Stimulated activated CD8-positive, alpha-beta memory T cell treated with anti-CD3 and anti-CD28 coated beads, Interleukin-15, amount 100 ng/mL, for 1 hour (primary cell): ENCODE data around the gene PLXNA3.
"Not testable (repeated sequence)": the region's sequence is repeated elsewhere in the genome, so short reads cannot be mapped to it uniquely, and the experiment has no call there.

Experiments used
- DNase-seq: peaks from one replicate; pipeline ENCODE4 v3.0.0-alpha.2; 2020; ENCODE audit warnings: low read depth

The PLXNA3 gene

GRCh38 chrX:154478728-154479622 is 20.9 kb downstream of the PLXNA3 start, which contains the start of gene LAGE3:
Gene LAGE3, minus strand, starts transcription at chrX:154479281. Its CDS starts 366 bp downstream, at chrX:154478915.
- peak; percentile 92 for DNase-seq

- no peak for DNase-seq
Measured at GRCh38 chrX:154481195-154481594, 23.1 kb downstream of the PLXNA3 start.

DNA sequence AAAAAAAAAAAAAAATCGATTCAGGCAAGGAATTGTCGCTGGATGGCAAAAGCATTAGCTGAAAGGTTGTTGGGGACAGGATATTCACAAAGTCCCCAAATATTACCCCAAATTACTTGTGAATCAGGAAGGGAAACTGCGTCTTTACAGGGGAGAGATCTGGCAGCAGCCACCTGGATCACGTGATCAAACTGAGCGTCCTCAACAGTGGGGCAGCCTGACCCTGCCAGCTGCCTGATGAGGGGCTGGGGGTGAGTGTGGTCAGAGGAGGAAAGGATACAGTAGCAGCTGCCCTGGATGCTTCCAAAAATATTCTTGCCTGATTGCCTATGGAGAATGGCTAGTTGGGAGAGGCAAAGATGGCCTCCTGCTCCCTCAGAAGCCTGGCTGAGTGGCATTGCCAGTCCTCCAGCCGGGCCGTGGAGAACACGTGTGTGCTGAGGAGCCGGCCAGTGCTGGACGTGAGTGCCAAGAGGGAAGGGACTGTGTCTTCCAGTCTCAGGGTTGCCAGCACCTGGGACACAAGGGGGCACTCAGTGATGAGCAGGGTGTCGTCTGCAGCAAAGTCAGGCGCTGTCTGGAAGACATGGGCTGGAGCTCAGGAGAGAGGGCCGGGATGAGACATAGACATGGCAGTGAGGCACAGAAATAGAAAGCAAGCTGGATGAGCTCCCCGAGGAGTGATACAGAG is 24.0 kb downstream of the PLXNA3 start:
- no peak for DNase-seq

DNA sequence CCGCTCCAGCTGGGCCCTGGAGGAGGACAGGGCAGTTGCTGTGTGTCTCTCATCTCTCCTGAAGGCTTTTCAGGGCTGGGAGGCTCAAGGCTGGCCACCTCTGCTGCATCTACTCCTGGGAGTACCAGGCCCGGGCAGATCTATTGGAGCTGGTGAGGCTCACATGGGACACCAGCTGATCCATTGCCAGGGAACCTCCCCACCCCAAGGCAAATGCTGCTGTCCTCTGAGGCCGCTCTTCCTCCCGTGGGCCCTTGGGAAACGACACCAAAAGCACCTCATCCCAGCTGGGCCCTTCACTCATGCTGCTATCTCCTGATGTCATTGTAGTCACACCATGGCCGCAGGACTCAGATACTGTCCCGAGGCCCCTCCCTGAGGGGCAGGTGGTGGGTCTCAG is 24.7 kb downstream of the PLXNA3 start:
- no peak for DNase-seq

GRCh38 chrX:154483325-154483724 is 25.2 kb downstream of the PLXNA3 start:
- no peak for DNase-seq

DNA sequence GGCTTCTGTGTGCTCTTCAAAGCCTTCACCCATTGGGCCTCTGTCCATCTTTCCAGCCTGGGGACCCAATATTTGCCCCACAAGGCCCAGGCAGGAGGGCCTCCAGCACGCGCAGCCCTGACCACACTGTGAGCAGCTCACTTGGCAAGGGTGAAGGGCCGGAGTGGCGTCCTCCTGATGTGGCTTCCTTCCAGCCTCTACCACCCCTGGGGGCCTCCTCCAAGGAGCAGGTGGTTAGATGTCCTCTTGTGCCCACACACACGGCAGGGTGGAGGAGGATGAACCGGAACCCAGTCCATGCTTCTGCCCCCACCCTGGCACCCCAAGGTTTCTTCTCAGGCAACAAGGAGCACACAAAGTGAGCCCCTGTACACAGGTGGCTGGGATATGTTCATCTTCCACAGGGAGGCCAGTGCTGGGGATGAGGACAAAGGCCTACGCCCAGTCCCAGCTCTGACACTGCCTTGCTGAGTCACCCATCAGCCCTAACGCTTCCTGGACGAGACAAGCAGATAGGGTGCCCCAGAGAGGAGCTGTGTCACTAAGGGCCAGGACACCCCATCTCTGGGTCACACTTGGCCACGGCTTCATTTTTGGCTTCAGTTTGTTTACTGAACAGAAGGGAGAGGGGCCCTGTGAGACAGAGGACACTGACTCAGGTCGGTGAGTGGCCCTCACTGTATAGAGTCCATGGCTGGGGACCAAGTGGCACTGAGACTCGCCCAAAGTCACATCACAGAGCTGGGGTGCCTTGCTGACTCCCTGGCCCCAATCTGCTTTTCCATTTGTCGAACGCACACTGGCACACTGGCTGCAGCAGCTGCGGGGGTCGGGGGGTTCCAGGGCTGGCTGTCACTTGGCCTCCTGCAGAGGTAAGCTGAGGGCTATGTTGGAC is 26.4 kb downstream of the PLXNA3 start:
- no peak for DNase-seq

DNA sequence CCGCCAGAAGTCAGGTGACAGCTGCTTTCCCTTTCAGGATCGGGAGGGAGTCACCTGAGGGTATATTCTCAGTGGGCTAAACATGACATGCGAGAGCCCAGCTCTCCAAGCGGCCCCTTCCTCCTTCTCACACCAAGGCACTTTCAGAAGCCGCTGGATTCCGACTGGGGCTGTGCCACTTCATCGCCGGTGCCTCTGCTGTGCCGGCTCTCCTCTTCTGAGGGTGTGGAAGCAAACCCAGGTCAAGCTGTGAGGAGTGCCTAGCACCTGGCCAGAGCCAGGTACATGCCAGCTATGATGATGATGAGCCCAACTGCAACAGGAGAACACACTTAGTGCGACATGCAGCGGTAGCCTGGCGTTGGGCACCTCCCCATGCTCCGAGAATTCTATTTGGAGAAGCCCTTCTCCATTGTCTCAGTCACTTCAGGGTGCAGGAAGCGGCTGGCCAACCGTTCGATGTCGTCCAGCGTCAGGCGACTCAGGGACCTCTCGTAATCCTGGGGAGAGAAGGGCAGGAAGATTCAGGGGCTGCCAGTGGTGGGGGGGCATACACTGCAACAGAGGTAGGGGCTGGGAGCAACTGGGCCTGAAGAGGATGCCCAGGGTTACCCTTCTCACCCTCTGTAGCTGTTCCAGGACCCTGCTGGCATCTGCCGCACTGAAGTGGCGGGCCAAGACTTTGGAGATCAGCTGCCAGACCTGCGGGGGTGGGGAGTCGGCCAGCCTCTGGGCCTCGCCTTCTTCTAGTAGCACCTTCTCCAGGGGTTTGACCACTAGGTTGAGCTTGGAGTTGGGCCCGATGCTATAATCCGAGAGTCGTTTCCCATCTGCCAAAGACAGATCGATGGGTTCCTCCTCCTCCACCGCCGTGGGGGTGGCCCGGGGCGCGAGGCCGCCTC is 27.3 kb downstream of the PLXNA3 start:
- DNase-seq, result no peak

- no peak for DNase-seq
Measured at GRCh38 chrX:154486052-154486395, 27.9 kb downstream of the PLXNA3 start.

DNA sequence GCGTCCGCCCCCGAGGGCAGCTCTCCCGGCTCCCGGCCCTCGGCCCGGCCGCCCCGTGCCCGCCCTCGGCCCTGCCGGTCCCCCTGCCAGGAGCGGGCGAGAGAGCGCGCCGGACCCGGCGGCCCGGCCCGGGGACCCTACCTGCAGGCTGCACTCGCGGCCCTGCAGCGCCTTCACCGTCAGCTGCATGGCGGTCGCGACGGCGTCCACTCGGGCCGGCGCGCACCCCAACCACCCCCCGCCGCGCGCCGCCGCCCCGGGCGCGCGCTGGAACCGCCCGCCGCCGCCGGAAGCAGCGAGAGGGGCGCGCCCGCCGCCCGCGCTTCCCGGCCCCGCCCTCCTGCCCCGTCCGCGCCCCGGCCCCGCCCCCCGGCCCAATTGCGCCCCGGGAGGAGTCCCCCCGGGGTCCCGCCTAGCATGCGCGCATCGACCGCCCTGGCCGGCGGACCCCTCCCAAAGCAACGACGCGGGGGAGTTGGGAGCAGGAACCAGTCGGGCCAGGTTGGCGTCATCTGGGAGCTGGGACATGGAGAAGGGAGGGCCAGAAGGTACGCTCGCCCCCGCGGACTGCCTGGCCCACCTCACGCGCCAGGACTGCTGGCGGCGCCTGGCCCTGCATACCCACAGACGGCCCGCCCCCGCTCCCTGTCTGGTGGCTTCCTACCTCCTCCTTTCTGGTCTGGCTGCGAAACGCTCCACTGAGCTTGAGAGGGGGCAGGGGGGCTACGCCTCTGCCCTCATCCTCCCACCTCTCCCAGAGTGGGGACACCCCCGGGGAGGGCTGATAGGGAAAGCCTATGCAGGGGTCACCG is 28.5 kb downstream of the PLXNA3 start, which contains the start of gene UBL4A:
UBL4A (minus strand) TSS at position 220 of the 812 bp plus-strand sequence; CDS start at position 189, 31 bp downstream.
- DNase-seq, result no peak

GRCh38 chrX:154487518-154488290 is 29.6 kb downstream of the PLXNA3 start:
- no peak for DNase-seq

DNA sequence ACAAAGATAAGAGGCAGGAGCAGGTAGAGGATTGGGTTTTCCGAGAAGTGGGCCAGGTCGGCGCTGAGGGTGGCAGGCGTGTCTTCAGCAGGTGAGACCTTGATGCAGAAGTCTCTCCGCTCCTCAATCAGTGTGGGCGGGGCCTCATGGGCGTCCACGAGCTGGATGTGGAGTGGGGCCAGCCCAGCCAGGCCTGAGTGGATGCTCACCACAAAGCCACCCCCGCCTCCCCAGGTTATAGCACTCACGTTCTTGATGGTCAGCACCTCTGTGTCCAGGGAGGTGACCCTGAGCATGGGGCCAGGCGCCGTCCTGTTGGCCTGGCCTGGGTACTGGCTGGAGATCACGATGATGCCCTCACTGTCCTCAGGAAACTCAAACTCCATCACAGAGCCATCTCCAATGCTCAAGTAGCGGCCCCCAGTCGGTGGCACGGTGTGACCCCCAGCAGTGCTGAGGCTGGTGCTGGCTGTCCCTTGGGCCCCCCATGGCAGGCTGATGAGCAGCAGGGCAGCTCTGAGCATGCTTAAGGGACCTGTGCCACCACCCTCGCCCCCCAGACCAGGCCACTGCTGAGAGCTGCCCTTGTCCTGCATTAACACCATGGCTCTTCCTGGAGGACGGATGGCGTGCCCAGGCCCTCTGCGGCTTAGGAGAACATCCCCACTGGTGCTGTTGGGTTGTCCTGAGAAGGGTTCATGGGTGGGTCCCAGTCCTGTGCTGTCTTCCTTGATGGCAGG is 30.4 kb downstream of the PLXNA3 start:
- no peak for DNase-seq

GRCh38 chrX:154489182-154489581 is 31.1 kb downstream of the PLXNA3 start:
- DNase-seq, result no peak

- no peak for DNase-seq
Measured at GRCh38 chrX:154490021-154490413, 31.9 kb downstream of the PLXNA3 start.

- DNase-seq, result peak; percentile 69
Measured at GRCh38 chrX:154490414-154491083, 32.5 kb downstream of the PLXNA3 start, which contains the start of gene SLC10A3. Gene SLC10A3, minus strand, starts transcription at chrX:154490629. Its CDS starts 1,689 bp downstream, at chrX:154488940.

GRCh38 chrX:154494715-154495114 is 36.6 kb downstream of the PLXNA3 start:
- DNase-seq, result no peak

- no peak for DNase-seq
Measured at GRCh38 chrX:154495472-154495922, 37.4 kb downstream of the PLXNA3 start.

DNA sequence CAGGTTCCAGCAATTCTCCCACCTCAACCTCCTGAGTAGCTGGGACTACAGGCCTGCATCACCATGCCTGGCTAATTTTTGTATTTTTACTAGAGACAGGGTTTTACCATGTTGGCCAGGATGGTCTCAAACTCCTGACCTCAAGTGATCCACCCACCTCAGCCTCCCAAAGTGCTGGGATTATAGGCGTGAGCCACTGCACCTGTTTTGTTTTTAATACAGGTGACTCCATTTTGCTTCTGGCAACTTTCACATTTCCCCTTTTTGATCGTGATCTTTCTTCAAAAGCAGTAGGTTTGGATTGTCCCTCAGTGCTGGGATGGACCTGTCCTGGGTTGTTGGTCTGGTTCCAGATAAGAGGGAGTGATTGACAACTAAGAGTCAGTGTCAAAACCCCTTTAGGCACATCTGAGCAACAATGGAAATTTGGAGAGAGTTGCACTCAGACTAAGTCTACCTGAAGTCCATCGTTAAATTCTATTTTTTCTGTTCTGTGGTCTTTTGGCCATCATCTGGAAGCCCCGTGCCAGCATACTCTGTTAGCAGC is 38.6 kb downstream of the PLXNA3 start:
- DNase-seq, result not testable (repeated sequence)

DNA sequence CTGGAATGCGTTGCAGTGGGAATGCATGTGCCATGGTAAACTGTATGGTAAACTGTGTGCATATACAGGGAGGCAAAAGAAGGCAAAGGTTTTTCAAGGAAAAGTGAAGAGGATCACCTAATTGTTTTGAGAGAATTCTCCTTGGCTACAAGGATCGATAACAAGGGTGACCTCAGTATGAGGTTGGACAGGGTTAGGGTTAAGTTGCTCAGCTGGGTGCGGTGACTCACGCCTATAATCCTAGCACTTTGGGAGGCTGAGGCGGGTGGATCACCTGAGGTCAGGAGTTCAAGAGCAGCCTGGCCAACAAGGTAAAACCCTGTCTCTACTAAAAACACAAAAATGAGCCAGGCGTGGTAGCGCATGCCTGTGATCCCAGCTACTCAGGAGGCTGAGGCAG is 43.3 kb downstream of the PLXNA3 start:
- not testable (repeated sequence) for DNase-seq
